Osteocyte (in vitro differentiated cells): ENCODE results near the gene B3GALT4. TPM values are rescaled to one million over a fixed set of nuclear protein-coding genes. Genes with fewer than 3 reads are reported as not detected.

ENCODE experiments used
- DNase-seq: peaks from one replicate; pipeline ENCODE4 v3.0.0; 2021; ENCODE audit warnings: mixed read lengths; ENCODE audit not compliant: unreplicated experiment; ENCODE audit errors: extremely low spot score
- H3K27ac Mint-ChIP-seq: one replicate; pipeline ENCODE4 v1.8.0; 2021; ENCODE audit warnings: mild to moderate bottlenecking, mixed read lengths; ENCODE audit not compliant: unreplicated experiment
- H3K27me3 Mint-ChIP-seq: one replicate; pipeline ENCODE4 v1.8.0; 2021; ENCODE audit warnings: mixed read lengths; ENCODE audit not compliant: unreplicated experiment
- H3K36me3 Mint-ChIP-seq: one replicate; pipeline ENCODE4 v1.8.0; 2021; ENCODE audit warnings: mixed read lengths; ENCODE audit not compliant: unreplicated experiment
- H3K4me1 Mint-ChIP-seq: one replicate; pipeline ENCODE4 v1.8.0; 2021; ENCODE audit warnings: mixed read lengths; ENCODE audit not compliant: unreplicated experiment
- H3K4me3 Mint-ChIP-seq: one replicate; pipeline ENCODE4 v1.8.0; 2021; ENCODE audit warnings: mild to moderate bottlenecking, moderate library complexity, mixed read lengths; ENCODE audit not compliant: unreplicated experiment
- H3K9me3 Mint-ChIP-seq: one replicate; pipeline ENCODE4 v1.8.0; 2021; ENCODE audit warnings: mixed read lengths; ENCODE audit not compliant: unreplicated experiment
- CTCF ChIP-seq: fragments of 200-600 bp; sonication (generic); IDR thresholded peaks from 2 replicates; pipeline ENCODE4 v1.5.0; 2021; ENCODE audit warnings: antibody characterized with exemption, mild to moderate bottlenecking, moderate library complexity
- total RNA-seq: library from RNA; stranded (reverse); gene quantifications from 2 replicates; pipeline ENCODE4 v1.2.1, GENCODE V29; 2021

Gene B3GALT4
- total RNA-seq, 1 donor from 2014 or later = 6.3 TPM

- Mint-ChIP-seq H3K4me3 (no peak overlapping the region), H3K36me3 (peaks cover 10% of the 10 kb centered on the region), H3K4me1 (peaks cover 23% of the 10 kb centered on the region), H3K9me3 (no peaks in the 10 kb centered on the region), H3K27ac (no peak overlapping the region), H3K27me3 (no peaks in the 10 kb centered on the region)
- no peak for DNase-seq
- TF ChIP-seq CTCF = no peak
Measured at GRCh38 chr6:33294086-33294823, 17.3 kb downstream of the B3GALT4 start.

GRCh38 chr6:33295621-33296369, 18.9 kb downstream of the B3GALT4 start:
- no peak for TF ChIP-seq CTCF
- H3K27me3 Mint-ChIP-seq = no peaks in the 10 kb centered on the region
- H3K27ac Mint-ChIP-seq = peak overlapping the region; percentile 67
- peak overlapping the region; percentile 16 for H3K4me3 Mint-ChIP-seq
- H3K9me3 Mint-ChIP-seq = no peaks in the 10 kb centered on the region
- DNase-seq = no peak
- peaks cover 13% of the 10 kb centered on the region for H3K36me3 Mint-ChIP-seq
- peaks cover 22% of the 10 kb centered on the region for H3K4me1 Mint-ChIP-seq

GRCh38 chr6:33296797-33297405, 20.0 kb downstream of the B3GALT4 start:
- Mint-ChIP-seq H3K27ac (peak overlapping the region; percentile 100), H3K4me1 (peaks cover 30% of the 10 kb centered on the region), H3K36me3 (peaks cover 15% of the 10 kb centered on the region), H3K9me3 (no peaks in the 10 kb centered on the region), H3K4me3 (peak overlapping the region; percentile 98), H3K27me3 (no peaks in the 10 kb centered on the region)
- no peak for DNase-seq
- TF ChIP-seq CTCF = no peak

- H3K27ac Mint-ChIP-seq = peak overlapping the region; percentile 100
- no peaks in the 10 kb centered on the region for H3K9me3 Mint-ChIP-seq
- no peak for TF ChIP-seq CTCF
- H3K4me1 Mint-ChIP-seq = peaks cover 30% of the 10 kb centered on the region
- H3K4me3 Mint-ChIP-seq = peak overlapping the region; percentile 98
- DNase-seq = no peak
- H3K36me3 Mint-ChIP-seq = peaks cover 15% of the 10 kb centered on the region
- H3K27me3 Mint-ChIP-seq = no peaks in the 10 kb centered on the region
Measured at GRCh38 chr6:33297406-33297955, 20.6 kb downstream of the B3GALT4 start.
